ENCODE data around the gene MTA2.

GRCh38 chr11:62632492-62632891 is 30.8 kb upstream of the MTA2 start:
- no peak for TF ChIP-seq CTCF (IDR thresholded peaks at IDR 0.05; ENCODE audit: low read length)
- no peak for TF ChIP-seq EZH2 (IDR thresholded peaks at IDR 0.05; ENCODE audit: borderline replicate concordance, low read length)
